ENCODE measurements around the gene OSBPL3. TPM values are rescaled to one million over a fixed set of nuclear protein-coding genes. Genes with fewer than 3 reads are reported as not detected.
"Not testable (repeated sequence)": the region's sequence is repeated elsewhere in the genome, so short reads cannot be mapped to it uniquely, and the experiment has no call there.

The OSBPL3 gene
- total RNA-seq, 1 donor from 2014 or later, result 9.0 TPM

GRCh38 chr7:24908166-24908565 is 71.8 kb downstream of the OSBPL3 start:
- ATAC-seq (no peak), DNase-seq (no peak)
- intact Hi-C loops (cut with micrococcal nuclease), result no loop called here

DNA sequence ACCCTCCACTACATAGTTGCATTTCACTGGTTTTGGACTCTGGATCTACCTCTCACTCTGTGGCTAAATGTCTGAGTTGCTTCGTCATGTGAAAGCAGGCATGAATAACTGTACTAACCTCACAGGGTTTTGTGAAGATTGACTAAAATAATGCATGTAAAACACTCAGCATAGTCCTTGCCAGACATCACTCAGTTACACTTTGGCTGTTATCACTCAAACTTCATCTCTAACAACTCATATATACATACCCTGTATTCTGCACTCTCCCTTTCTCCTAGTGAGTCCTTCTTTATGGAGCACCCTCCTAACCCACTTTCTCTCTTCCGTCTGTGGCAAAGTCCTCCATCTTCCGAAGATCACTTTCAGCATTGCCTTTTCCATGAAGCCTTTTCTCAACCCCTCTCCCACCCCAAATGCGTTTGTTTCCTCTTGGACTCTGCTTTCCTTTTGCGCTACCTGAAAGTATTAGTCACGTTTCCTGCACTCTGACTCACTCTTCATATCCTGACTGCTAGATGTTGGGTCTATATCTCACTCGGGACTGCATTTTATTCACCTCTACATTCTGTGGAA is 72.6 kb downstream of the OSBPL3 start:
- no peak for ATAC-seq
- intact Hi-C loops (cut with micrococcal nuclease), result no loop called here
- DNase-seq, result no peak

DNA sequence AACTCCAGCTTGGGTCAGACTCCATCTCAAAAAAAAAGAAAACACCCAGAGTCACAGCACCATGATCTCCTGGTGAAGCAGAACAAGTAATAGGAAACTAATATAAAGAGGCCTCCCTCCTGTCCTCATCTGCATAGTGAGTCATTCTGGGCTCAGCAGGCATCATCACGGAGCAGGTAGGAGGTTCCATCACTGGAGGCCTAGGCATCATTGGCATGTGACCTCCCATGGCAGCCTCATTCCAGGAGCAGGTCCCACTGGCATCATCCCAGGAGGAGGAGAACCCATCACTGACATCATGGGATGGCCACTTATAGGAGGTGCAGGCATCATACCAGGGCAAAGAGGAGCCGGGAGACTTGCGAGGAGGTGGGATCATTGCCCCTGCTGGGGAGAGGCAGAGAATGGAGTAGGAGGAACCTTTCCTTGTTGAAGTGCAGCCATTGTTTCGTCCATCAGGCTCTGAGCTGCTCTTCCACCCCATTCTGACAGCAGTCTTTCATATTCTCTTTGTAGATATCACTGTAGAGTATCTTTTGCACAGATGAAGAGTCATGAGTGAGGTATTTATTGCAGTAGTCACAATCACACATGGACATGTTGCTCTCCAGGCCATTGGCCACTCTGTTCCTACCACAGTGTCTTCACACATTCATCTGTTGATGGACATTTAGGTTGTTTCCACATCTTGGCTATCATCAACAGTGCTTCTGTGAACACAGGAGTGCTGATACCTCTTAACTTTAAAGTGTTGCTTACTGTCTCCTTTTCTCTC is 73.8 kb downstream of the OSBPL3 start:
- ATAC-seq, result no peak
- intact Hi-C loops (cut with micrococcal nuclease), result no loop called here
- no peak for DNase-seq

DNA sequence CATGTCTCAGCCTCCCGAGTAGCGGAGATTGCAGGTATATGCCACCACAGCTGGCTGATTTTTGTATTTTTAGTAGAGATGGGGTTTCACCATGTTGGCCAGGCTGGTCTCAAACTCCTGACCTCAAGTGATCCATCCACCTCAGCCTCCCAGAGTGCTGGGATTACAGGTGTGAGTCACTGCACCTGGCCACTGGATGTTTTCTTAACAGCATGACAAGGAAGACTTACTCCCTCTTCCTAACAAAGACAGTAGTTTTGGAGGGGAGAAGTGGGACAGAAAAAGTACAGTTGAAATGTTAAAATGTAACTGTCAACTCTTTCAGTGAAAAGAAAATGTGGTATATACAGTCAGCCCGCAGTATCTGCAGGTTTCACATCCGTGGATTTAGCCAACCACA is 76.0 kb downstream of the OSBPL3 start:
- DNase-seq; intact Hi-C loops (cut with micrococcal nuclease); ATAC-seq: not testable (repeated sequence)

- ATAC-seq (no peak), DNase-seq (no peak)
- intact Hi-C loops (cut with micrococcal nuclease), result no loop called here
Measured at GRCh38 chr7:24903559-24903958, 76.4 kb downstream of the OSBPL3 start.

DNA sequence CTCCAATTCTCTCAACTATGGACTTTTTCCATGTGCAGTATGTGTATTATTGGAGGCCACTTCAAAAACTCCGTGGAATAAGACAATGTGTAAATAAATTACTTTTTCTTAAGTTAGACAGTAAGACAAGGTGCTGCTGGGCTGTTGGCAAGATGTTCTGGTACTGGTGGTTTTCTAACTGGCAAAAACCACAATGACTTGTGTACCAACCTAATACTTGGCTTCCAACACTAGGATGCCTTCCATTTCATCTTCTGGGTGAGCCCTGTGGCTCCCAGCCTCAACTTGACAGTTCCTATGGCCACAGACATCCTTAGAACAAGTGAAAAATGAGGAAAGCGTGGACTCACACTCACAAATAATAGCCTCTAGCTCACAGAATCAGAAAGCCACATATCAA is 77.0 kb downstream of the OSBPL3 start:
- no peak for DNase-seq
- no peak for ATAC-seq
- intact Hi-C loops (cut with micrococcal nuclease), result no loop called here

DNA sequence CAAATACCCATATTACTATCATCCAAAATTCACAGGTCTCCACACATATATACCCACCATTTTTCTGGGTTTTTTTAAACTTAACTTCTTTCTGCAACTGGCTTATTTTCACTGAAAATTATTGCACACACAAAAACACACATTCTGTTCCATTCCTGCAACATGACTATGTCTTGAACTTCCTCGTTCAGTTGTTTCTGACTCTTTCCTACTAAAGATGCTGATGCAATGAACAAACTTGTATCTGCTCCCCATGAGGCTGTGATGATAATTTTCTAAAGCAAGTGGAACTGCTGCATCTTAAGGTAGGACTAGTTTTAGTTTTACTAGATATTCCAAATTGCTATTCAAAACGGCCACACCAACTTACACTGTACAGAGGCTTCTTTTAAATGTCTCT is 77.7 kb downstream of the OSBPL3 start:
- intact Hi-C loops (cut with micrococcal nuclease), result no loop called here
- no peak for DNase-seq

DNA sequence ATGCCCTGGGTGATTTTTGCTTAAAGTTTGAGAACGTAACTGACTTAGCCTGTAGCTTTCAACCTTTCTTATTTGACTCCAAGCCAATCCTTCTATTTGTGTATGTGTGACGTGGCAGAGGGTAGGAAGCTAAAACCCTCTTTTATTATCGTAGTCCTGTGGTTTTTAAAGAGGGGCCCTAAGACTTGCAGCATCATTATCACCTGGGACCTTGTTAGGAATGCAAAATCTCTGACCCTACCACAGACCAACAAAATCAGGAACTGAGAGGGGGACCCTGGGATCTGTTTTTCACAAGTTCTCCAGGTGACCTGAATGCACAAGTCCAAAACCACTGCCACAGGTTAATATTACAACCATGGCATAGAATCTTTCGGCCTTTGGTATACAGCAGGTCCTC is 80.1 kb downstream of the OSBPL3 start:
- intact Hi-C loops (cut with micrococcal nuclease), result no loop called here
- ATAC-seq (no peak), DNase-seq (no peak)

More for the DNA sequence above, 77.7 kb downstream of the OSBPL3 start:
- ATAC-seq, result no peak

DNA sequence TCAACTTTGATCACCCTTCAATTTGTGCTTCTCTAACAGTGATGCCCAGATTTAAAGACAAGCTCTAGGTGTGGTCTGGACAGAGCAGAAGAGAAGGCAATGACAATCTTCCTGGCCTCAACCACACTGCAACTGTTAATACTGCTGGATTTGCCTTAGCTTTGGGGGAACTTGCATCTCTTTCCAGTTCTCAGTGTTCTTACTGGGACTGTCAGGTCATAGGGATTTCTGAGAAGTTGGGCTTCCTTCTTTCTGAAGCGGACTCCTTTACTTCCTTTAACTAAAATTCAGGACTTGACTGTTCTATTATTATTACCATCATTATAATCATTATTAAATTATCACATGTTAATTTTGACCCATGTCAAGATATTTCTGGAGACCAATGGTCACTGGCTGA is 80.8 kb downstream of the OSBPL3 start:
- ATAC-seq, result no peak
- no peak for DNase-seq
- intact Hi-C loops (cut with micrococcal nuclease), result no loop called here

DNA sequence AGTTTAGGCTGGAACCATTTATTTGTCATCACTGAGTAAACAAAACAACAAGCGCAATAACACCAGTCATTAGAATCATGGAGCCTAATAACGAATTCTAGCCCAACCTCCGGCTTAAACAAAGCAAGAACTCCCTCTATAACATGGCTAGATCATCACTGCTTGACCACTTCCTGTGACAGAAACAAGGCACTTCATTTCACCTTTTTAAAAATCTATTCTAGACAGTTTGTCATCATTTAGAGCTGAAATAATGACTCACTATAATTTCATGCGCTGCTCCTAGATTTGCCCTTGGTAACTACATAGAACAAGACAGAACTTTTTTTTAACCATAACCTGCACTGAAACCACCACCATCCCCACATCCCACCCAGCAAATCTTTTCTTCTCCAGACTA is 81.3 kb downstream of the OSBPL3 start:
- intact Hi-C loops (cut with micrococcal nuclease), result no loop called here
- ATAC-seq, result no peak
- no peak for DNase-seq

- no peak for DNase-seq
- intact Hi-C loops (cut with micrococcal nuclease), result no loop called here
- ATAC-seq, result no peak
Measured at GRCh38 chr7:24896031-24896501, 83.9 kb downstream of the OSBPL3 start.

GRCh38 chr7:24894429-24895221 is 85.4 kb downstream of the OSBPL3 start:
- intact Hi-C loops (cut with micrococcal nuclease), result no loop called here
- ATAC-seq (peak; percentile 73), DNase-seq (no peak)

GRCh38 chr7:24891311-24891735 is 88.7 kb downstream of the OSBPL3 start:
- no peak for DNase-seq
- ATAC-seq, result no peak
- intact Hi-C loops (cut with micrococcal nuclease), result no loop called here

GRCh38 chr7:24889611-24890010 is 90.4 kb downstream of the OSBPL3 start:
- intact Hi-C loops (cut with micrococcal nuclease), result no loop called here
- ATAC-seq (no peak), DNase-seq (no peak)

DNA sequence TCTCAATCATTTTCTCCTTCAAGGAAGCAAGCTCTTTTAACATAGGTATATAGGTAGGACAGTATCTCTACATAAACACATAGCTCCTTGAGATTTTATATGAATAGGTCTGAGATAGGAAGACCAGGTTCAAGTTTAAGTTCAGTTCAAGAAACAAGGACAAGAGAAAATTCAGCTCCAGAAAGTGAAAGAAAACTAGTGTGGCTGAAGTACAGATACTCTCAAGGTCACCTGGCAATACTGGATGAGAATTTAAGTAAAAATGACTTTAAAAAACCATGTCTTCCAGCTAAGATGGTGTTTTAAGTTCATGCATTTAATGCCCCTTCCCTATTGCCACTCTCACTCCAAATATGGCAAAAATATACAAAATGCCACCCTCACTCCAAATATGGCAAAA is 91.3 kb downstream of the OSBPL3 start:
- ATAC-seq (no peak), DNase-seq (no peak)
- intact Hi-C loops (cut with micrococcal nuclease), result no loop called here

- ATAC-seq (no peak), DNase-seq (no peak)
- intact Hi-C loops (cut with micrococcal nuclease), result no loop called here
Measured at GRCh38 chr7:24885716-24886115, 94.3 kb downstream of the OSBPL3 start.

GRCh38 chr7:24885305-24885704 is 94.7 kb downstream of the OSBPL3 start:
- DNase-seq (no peak), ATAC-seq (no peak)
- intact Hi-C loops (cut with micrococcal nuclease), result no loop called here

DNA sequence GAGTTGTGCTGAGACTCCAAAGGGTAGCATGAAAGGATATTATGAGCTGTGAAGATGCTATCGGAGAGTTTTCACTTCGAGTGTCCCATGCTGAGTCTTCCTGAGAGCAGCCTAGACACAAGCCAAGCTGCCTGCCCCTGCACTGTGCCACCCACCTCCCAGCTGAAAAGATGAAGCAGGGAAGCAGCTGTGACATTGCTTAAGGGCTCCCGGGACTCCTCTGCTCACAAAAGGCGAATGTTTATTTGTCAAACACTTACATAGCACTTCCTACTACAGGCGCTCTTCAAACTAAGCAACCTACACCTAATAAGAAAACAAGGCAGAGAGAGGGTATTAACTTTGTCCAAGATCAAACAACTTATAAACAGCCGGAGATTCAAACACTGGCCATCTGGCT is 95.6 kb downstream of the OSBPL3 start:
- intact Hi-C loops (cut with micrococcal nuclease), result no loop called here
- ATAC-seq (no peak), DNase-seq (no peak)

DNA sequence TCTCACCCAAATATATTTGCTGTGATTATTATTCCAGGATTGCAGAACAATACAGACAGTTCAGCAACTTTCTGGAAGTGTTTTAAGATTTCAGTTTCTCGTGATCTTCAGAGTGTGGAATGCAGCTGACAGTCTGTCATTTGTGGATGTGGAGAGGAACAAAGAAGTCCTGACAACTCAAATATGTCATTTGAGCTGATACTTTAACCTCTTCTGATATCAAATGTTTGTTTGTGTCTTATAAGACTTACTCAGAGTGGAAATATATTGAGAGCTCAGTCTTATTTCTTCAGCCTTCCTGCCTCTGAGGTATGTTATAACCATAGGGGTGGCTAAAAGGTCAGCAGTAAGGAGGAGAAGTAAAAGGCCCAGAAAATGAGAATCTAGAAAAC is 96.4 kb downstream of the OSBPL3 start:
- intact Hi-C loops (cut with micrococcal nuclease), result no loop called here
- peak; percentile 24 for ATAC-seq
- DNase-seq, result no peak

DNA sequence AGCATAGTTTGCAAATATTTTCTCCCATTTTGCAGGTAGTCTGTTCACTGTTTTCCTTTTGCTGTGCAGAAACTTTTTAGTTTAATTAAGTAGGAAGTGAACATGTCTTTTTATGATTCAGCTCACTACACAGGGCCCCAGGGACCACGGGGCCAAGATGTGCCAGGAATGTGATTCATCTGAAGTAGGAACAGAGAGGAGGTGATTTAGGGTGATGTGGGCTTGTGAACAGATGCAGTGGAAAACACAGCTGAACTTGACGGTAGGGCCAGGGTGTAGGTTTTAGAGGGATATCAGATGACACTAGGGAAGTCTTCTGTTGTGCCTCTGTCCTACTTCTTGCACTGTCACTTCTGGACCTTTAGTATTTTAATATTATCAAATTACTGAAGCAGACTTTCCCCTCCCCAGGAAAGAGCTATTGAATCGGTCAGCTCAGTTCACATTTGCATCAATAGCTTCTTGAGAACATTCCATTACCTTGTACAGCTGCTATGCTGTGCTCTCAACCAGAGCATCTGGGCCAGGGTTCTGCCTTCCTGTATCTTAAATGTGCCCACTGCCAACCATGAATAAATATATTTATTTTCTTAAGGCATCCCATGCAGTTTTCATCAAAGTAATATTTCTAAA is 96.9 kb downstream of the OSBPL3 start:
- ATAC-seq (peak; percentile 95), DNase-seq (peak; percentile 82)
- intact Hi-C loops (cut with micrococcal nuclease), result no loop called here

All from left ventricle myocardium superior (tissue), 1 donor.